ENCODE data around the gene KDM2B.

GRCh38 chr12:121603581-121603980 lies 22.8 kb upstream of the KDM2B start:
- TF ChIP-seq CTCF (IDR thresholded peaks at IDR 0.05; ENCODE audit: borderline replicate concordance, extremely low read depth, low read length, poor library complexity, severe bottlenecking) (no peak), EZH2 (IDR thresholded peaks at IDR 0.05; ENCODE audit: borderline replicate concordance, low read depth, low read length, severe bottlenecking) (no peak)
